G401.6 (cell line): Measurements from ENCODE around the gene MYLK4.
A peak's percentile ranks its signal among the peaks of the same experiment; 100 is the strongest.

Experiments
- FAIRE-seq: peaks from 2 replicates; lab custom pipeline; 2012; peaks lifted over from hg19 to GRCh38; lab: Jason Lieb, UNC

Gene MYLK4

GRCh38 chr6:2750832-2751231, at the start of gene MYLK4:
TSS of gene MYLK4 (minus strand) at chr6:2750922. CDS start at chr6:2749294, 1,628 bp downstream.
- FAIRE-seq: no peak

- no peak for FAIRE-seq
These were observed 49.3 kb upstream of the MYLK4 start for GRCh38 chr6:2799936-2800527.

GRCh38 chr6:2798586-2799134, 47.9 kb upstream of the MYLK4 start:
- no peak for FAIRE-seq

- no peak for FAIRE-seq
These were observed 46.9 kb upstream of the MYLK4 start for GRCh38 chr6:2797564-2798031.

- no peak for FAIRE-seq
These were observed 46.1 kb upstream of the MYLK4 start for GRCh38 chr6:2796861-2797260.

GRCh38 chr6:2795956-2796355, 45.2 kb upstream of the MYLK4 start:
- FAIRE-seq: no peak

- no peak for FAIRE-seq
These were observed 44.4 kb upstream of the MYLK4 start for GRCh38 chr6:2795162-2795561.

GRCh38 chr6:2794171-2794730, 43.5 kb upstream of the MYLK4 start:
- FAIRE-seq: no peak

- FAIRE-seq: no peak
These were observed 42.9 kb upstream of the MYLK4 start for GRCh38 chr6:2793534-2794151.

- FAIRE-seq: no peak
These were observed 41.8 kb upstream of the MYLK4 start for GRCh38 chr6:2792330-2793110.

- no peak for FAIRE-seq
These were observed 40.8 kb upstream of the MYLK4 start for GRCh38 chr6:2791450-2791974.

- peak; percentile 93 for FAIRE-seq
These were observed 40.1 kb upstream of the MYLK4 start for GRCh38 chr6:2790588-2791449.

- FAIRE-seq: no peak
These were observed 35.5 kb upstream of the MYLK4 start for GRCh38 chr6:2786269-2786668.

GRCh38 chr6:2784930-2785329, 34.2 kb upstream of the MYLK4 start:
- no peak for FAIRE-seq

GRCh38 chr6:2784061-2784460, 33.3 kb upstream of the MYLK4 start:
- no peak for FAIRE-seq

GRCh38 chr6:2783188-2783963, 32.7 kb upstream of the MYLK4 start:
- no peak for FAIRE-seq

GRCh38 chr6:2782825-2783187, 32.1 kb upstream of the MYLK4 start:
- no peak for FAIRE-seq

GRCh38 chr6:2782356-2782708, 31.6 kb upstream of the MYLK4 start:
- no peak for FAIRE-seq

GRCh38 chr6:2781685-2782355, 31.1 kb upstream of the MYLK4 start:
- FAIRE-seq: no peak

- no peak for FAIRE-seq
These were observed 29.5 kb upstream of the MYLK4 start for GRCh38 chr6:2780102-2780737.
